H1 (cell line): ENCODE data around the gene OCRL.

Experiments
- CEBPB ChIP-seq: IDR thresholded peaks from 2 replicates; pipeline ENCODE4 v1.6.1; 2012; ENCODE audit warnings: low read depth, low read length
- CHD2 ChIP-seq: IDR thresholded peaks from 2 replicates; pipeline ENCODE4 v1.6.1; 2012; ENCODE audit warnings: low read length, improper control_type of control experiment
- EZH2 ChIP-seq: fragments of 200-600 bp; sonication (generic); IDR thresholded peaks from 2 replicates; pipeline ENCODE4 v1.7.1; 2012; ENCODE audit warnings: low read depth, mild to moderate bottlenecking, moderate library complexity, low read length, inconsistent platforms; ENCODE audit not compliant: severe bottlenecking
- JUN ChIP-seq: IDR thresholded peaks from 2 replicates; pipeline ENCODE4 v1.6.1; 2011; ENCODE audit warnings: low read depth, mild to moderate bottlenecking, improper control_type of control experiment, low read length
- NANOG ChIP-seq: IDR thresholded peaks from 2 replicates; pipeline ENCODE4 v1.6.1; 2011; ENCODE audit warnings: low read length, low read depth, mild to moderate bottlenecking, inconsistent platforms; ENCODE audit not compliant: insufficient read depth, poor library complexity, severe bottlenecking
- POLR2A ChIP-seq, 2 experiments: IDR thresholded peaks; 1 replicate in 1 of 2; 2 replicates in 1 of 2; pipeline ENCODE4 v1.6.1; 2011; ENCODE audit warnings: low read depth in 2 of 2, low read length in 2 of 2, mild to moderate bottlenecking in 2 of 2; ENCODE audit errors: control extremely low read depth in 1 of 2
- POU5F1 ChIP-seq: IDR thresholded peaks from 2 replicates; pipeline ENCODE4 v1.6.1; 2011; ENCODE audit warnings: low read depth, mild to moderate bottlenecking, low read length, moderate library complexity
- RAD21 ChIP-seq, 2 experiments: IDR thresholded peaks in 1 of 2; conservative IDR thresholded peaks in 1 of 2; 2 replicates each; pipeline ENCODE4 v1.6.1; 2011; ENCODE audit warnings: low read depth in 2 of 2, low read length in 2 of 2, improper control_type of control experiment in 1 of 2, inconsistent platforms in 1 of 2, mild to moderate bottlenecking in 1 of 2, moderate library complexity in 1 of 2
- RFX5 ChIP-seq: IDR thresholded peaks from 2 replicates; pipeline ENCODE4 v1.6.1; 2011; ENCODE audit warnings: low read depth, low read length, improper control_type of control experiment, borderline replicate concordance
- SIN3A ChIP-seq, 2 experiments: IDR thresholded peaks in 1 of 2; conservative IDR thresholded peaks in 1 of 2; 2 replicates each; pipeline ENCODE4 v1.6.1; 2011 to 2012; ENCODE audit warnings: low read length in 2 of 2, improper control_type of control experiment in 1 of 2, low read depth in 1 of 2, mild to moderate bottlenecking in 1 of 2
- TAF1 ChIP-seq: IDR thresholded peaks from 2 replicates; pipeline ENCODE4 v1.6.1; 2011; ENCODE audit warnings: mild to moderate bottlenecking, low read depth, low read length
- TEAD4 ChIP-seq: IDR thresholded peaks from 2 replicates; pipeline ENCODE4 v1.6.1; 2012; ENCODE audit warnings: low read depth, low read length, inconsistent platforms, mixed read lengths
- ZNF274 ChIP-seq: IDR thresholded peaks from 2 replicates; pipeline ENCODE4 v1.7.0; 2012; ENCODE audit warnings: low read length, borderline replicate concordance; ENCODE audit errors: extremely low read depth
- TF ChIP-seq, protein P1 (sequence below), 3 experiments: IDR thresholded peaks; 1 replicate in 2 of 3; 2 replicates in 1 of 3; pipeline versions ENCODE4 v1.5.1 to v1.6.1; 2011; ENCODE audit warnings: low read length in 3 of 3, mild to moderate bottlenecking in 3 of 3, inconsistent platforms in 2 of 3, low read depth in 1 of 3, moderate library complexity in 1 of 3; ENCODE audit not compliant: insufficient read depth in 1 of 3; ENCODE audit errors: control extremely low read depth in 1 of 3

- no peak for TF ChIP-seq TEAD4
- TF ChIP-seq, protein P1, sequence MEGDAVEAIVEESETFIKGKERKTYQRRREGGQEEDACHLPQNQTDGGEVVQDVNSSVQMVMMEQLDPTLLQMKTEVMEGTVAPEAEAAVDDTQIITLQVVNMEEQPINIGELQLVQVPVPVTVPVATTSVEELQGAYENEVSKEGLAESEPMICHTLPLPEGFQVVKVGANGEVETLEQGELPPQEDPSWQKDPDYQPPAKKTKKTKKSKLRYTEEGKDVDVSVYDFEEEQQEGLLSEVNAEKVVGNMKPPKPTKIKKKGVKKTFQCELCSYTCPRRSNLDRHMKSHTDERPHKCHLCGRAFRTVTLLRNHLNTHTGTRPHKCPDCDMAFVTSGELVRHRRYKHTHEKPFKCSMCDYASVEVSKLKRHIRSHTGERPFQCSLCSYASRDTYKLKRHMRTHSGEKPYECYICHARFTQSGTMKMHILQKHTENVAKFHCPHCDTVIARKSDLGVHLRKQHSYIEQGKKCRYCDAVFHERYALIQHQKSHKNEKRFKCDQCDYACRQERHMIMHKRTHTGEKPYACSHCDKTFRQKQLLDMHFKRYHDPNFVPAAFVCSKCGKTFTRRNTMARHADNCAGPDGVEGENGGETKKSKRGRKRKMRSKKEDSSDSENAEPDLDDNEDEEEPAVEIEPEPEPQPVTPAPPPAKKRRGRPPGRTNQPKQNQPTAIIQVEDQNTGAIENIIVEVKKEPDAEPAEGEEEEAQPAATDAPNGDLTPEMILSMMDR (IDR thresholded peaks at IDR 0.05; ENCODE audit: control extremely low read depth in 1 of 3, insufficient read depth in 1 of 3, low read depth in 1 of 3, low read length in 3 of 3), result no peak
- TF ChIP-seq TAF1, result no peak
- no peak for TF ChIP-seq CHD2
- TF ChIP-seq EZH2, result no peak
- TF ChIP-seq NANOG, result no peak
- TF ChIP-seq ZNF274, result no peak
- no peak for TF ChIP-seq POU5F1
- TF ChIP-seq POLR2A (IDR thresholded peaks at IDR 0.05; ENCODE audit: control extremely low read depth in 1 of 2, low read depth in 2 of 2, low read length in 2 of 2), result no peak
- TF ChIP-seq JUN, result no peak
- TF ChIP-seq RAD21 (IDR thresholded peaks at IDR 0.05 in 1 of 2, conservative IDR thresholded peaks at IDR 0.05 in 1 of 2; ENCODE audit: low read depth in 2 of 2, low read length in 2 of 2), result no peak
- no peak for TF ChIP-seq RFX5
- no peak for TF ChIP-seq SIN3A (conservative IDR thresholded peaks at IDR 0.05 in 1 of 2, IDR thresholded peaks at IDR 0.05 in 1 of 2; ENCODE audit: low read depth in 1 of 2, low read length in 2 of 2)
- no peak for TF ChIP-seq CEBPB
Observed at GRCh38 chrX:129585691-129586090, 45.6 kb downstream of the OCRL start.
